Measurements from ENCODE around the gene PGM1. TPM values are rescaled to one million over a fixed set of nuclear protein-coding genes. Genes with fewer than 3 reads are reported as not detected.
A peak's percentile ranks its signal among the peaks of the same experiment; 100 is the strongest.

The PGM1 gene
- total and polyA plus RNA-seq, 2 of the 13 experiments (the other 11 are each of a cell fraction or from before 2014, with no cell fraction given), result 51.6 to 105 TPM

GRCh38 chr1:63593886-63594605 is 835 bp downstream of the PGM1 start (continued):
- no peak for TF ChIP-seq NR2F6 (IDR thresholded peaks at IDR 0.05)
- no peak for TF ChIP-seq NR2F6 (CRISPR knock-in tag; IDR thresholded peaks at IDR 0.05)
- no peak for TF ChIP-seq ZFP82 (CRISPR knock-in tag; IDR thresholded peaks at IDR 0.05; ENCODE audit: borderline replicate concordance)
- TF ChIP-seq, protein P1, sequence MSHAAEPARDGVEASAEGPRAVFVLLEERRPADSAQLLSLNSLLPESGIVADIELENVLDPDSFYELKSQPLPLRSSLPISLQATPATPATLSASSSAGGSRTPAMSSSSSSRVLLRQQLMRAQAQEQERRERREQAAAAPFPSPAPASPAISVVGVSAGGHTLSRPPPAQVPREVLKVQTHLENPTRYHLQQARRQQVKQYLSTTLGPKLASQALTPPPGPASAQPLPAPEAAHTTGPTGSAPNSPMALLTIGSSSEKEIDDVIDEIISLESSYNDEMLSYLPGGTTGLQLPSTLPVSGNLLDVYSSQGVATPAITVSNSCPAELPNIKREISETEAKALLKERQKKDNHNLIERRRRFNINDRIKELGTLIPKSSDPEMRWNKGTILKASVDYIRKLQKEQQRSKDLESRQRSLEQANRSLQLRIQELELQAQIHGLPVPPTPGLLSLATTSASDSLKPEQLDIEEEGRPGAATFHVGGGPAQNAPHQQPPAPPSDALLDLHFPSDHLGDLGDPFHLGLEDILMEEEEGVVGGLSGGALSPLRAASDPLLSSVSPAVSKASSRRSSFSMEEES (CRISPR knock-in tag; IDR thresholded peaks at IDR 0.05), result no peak
- TF ChIP-seq SMAD3 (CRISPR knock-in tag; IDR thresholded peaks at IDR 0.05), result no peak
- no peak for TF ChIP-seq FUBP1 (CRISPR knock-in tag; IDR thresholded peaks at IDR 0.05; ENCODE audit: borderline replicate concordance)
- TF ChIP-seq SAP130 (CRISPR knock-in tag; IDR thresholded peaks at IDR 0.05; ENCODE audit: low read depth), result no peak; the same call in none of the 2 replicates
- no peak for TF ChIP-seq JUN (CRISPR knock-in tag; IDR thresholded peaks at IDR 0.05)
- no peak for TF ChIP-seq POLR2G (IDR thresholded peaks at IDR 0.05; ENCODE audit: low read depth, low read length)
- no peak for TF ChIP-seq JUNB (CRISPR knock-in tag; IDR thresholded peaks at IDR 0.05; ENCODE audit: borderline replicate concordance)
- no peak for TF ChIP-seq ZNF430 (CRISPR knock-in tag; IDR thresholded peaks at IDR 0.05)
- 0 out of 2 replicates have a peak, but pooled peaks have one; percentile 6 for TF ChIP-seq ZBTB43 (CRISPR knock-in tag; conservative IDR thresholded peaks at IDR 0.05)
- no peak for TF ChIP-seq NCOR1 (IDR thresholded peaks at IDR 0.05; ENCODE audit: borderline replicate concordance, low read length)
- TF ChIP-seq ZNF646 (CRISPR knock-in tag; IDR thresholded peaks at IDR 0.05), result no peak
- no peak for TF ChIP-seq ARHGAP35 (CRISPR knock-in tag; IDR thresholded peaks at IDR 0.05; ENCODE audit: borderline replicate concordance)
- no peak for TF ChIP-seq ZNF382 (CRISPR knock-in tag; IDR thresholded peaks at IDR 0.05; ENCODE audit: borderline replicate concordance)
- TF ChIP-seq CHD4 (IDR thresholded peaks at IDR 0.05; ENCODE audit: borderline replicate concordance, low read length), result no peak
- TF ChIP-seq ZNF180 (CRISPR knock-in tag; IDR thresholded peaks at IDR 0.05; ENCODE audit: borderline replicate concordance, low read depth), result no peak
- no peak for TF ChIP-seq MBNL3 (CRISPR knock-in tag; conservative IDR thresholded peaks at IDR 0.05)
- no peak for TF ChIP-seq ZNF331 (CRISPR knock-in tag; IDR thresholded peaks at IDR 0.05)

All from HepG2 (cell line).